B cell (primary cell): Measurements from ENCODE around the gene ST8SIA6. TPM values are rescaled to one million over a fixed set of nuclear protein-coding genes. Genes with fewer than 3 reads are reported as not detected.

Experiments
- ATAC-seq: fragments of 200-7000 bp; cut with Tn5 transposase; one replicate; pipeline ENCODE4 v1.10.0; 2021; ENCODE audit warnings: low read depth, mild to moderate bottlenecking, moderate number of reproducible peaks, moderate library complexity
- CTCF ChIA-PET: fragments of 350-600 bp; sonication (Branson Sonifier 250); formaldehyde crosslinking; loops from one replicate; lab custom pipeline; 2021; ENCODE audit warnings: antibody characterized with exemption, inconsistent platforms; lab: Charles Lee
- POLR2A ChIA-PET: fragments of 350-600 bp; sonication (Branson Sonifier 250); formaldehyde crosslinking; loops from one replicate; lab custom pipeline; 2021; ENCODE audit warnings: antibody characterized with exemption; lab: Charles Lee
- DNase-seq: peaks from one replicate; pipeline ENCODE4 v3.0.0; 2013
- H2AFZ ChIP-seq: 2 replicates; pipeline ENCODE4 v1.6.1; 2012; ENCODE audit warnings: mild to moderate bottlenecking, low read depth, low read length; ENCODE audit not compliant: insufficient read depth, poor library complexity, severe bottlenecking
- H3K27ac ChIP-seq, 2 donors: 1 replicate in 1 of 2; 2 replicates in 1 of 2; pipeline ENCODE4 v1.5.1; 2012 to 2013; ENCODE audit warnings: low read length in 2 of 2, mild to moderate bottlenecking in 2 of 2, moderate library complexity in 1 of 2
- H3K27me3 ChIP-seq, 4 experiments: fragments of 200-600 bp in 1 of 4; sonication (generic) in 1 of 4; replicated peaks in 1 of 4; 1 replicate in 2 of 4; 2 replicates in 2 of 4; pipeline versions ENCODE4 v1.6.1 to v1.7.0; 2013 to 2016; ENCODE audit warnings: low read length in 3 of 4, mild to moderate bottlenecking in 2 of 4, mixed read lengths in 1 of 4, moderate library complexity in 1 of 4; ENCODE audit not compliant: insufficient read depth in 4 of 4, control insufficient read depth in 3 of 4; ENCODE audit errors: control extremely low read depth in 1 of 4
- H3K36me3 ChIP-seq, 2 experiments: replicated peaks in 1 of 2; 1 replicate in 1 of 2; 2 replicates in 1 of 2; pipeline versions ENCODE4 v1.6.1 to v1.7.1; 2013; ENCODE audit warnings: low read length in 1 of 2; ENCODE audit not compliant: insufficient read depth in 2 of 2, control insufficient read depth in 1 of 2; ENCODE audit errors: control extremely low read depth in 1 of 2, extremely low read depth in 1 of 2
- H3K4me1 ChIP-seq, 2 donors: fragments of 200-600 bp in 1 of 2; sonication (generic) in 1 of 2; 1 replicate in 1 of 2; 2 replicates in 1 of 2; pipeline versions ENCODE4 v1.5.1 to v1.6.1; 2013 to 2017; ENCODE audit warnings: low read length in 2 of 2; ENCODE audit not compliant: control insufficient read depth in 2 of 2, insufficient read depth in 2 of 2
- H3K4me2 ChIP-seq: replicated peaks from 2 replicates; pipeline ENCODE3; 2012; ENCODE audit warnings: mild to moderate bottlenecking, low read depth, low read length; ENCODE audit not compliant: poor library complexity, severe bottlenecking
- H3K4me3 ChIP-seq, 5 experiments: fragments of 200-600 bp in 1 of 5; sonication (generic) in 1 of 5; 1 replicate in 3 of 5; 2 replicates in 2 of 5; pipeline versions ENCODE4 v1.5.1 to v1.7.0; 2011 to 2016; ENCODE audit warnings: low read length in 4 of 5, mild to moderate bottlenecking in 4 of 5, low read depth in 2 of 5, control low read depth in 1 of 5, moderate library complexity in 1 of 5; ENCODE audit not compliant: insufficient read depth in 1 of 5; ENCODE audit errors: control extremely low read depth in 1 of 5, extremely low read depth in 1 of 5
- H3K79me2 ChIP-seq: fragments of 200-600 bp; sonication (generic); one replicate; pipeline ENCODE4 v1.6.0; 2016; ENCODE audit warnings: low read length; ENCODE audit not compliant: control insufficient read depth, insufficient read depth
- H3K9ac ChIP-seq: fragments of 200-600 bp; sonication (generic); 2 replicates; pipeline ENCODE4 v1.6.1; 2017; ENCODE audit warnings: mild to moderate bottlenecking, low read length, moderate library complexity
- H3K9me3 ChIP-seq, 3 donors: one replicate each; pipeline versions ENCODE4 v1.6.1 to v1.7.1; 2013; ENCODE audit warnings: low read length in 2 of 3; ENCODE audit not compliant: control insufficient read depth in 2 of 3, insufficient read depth in 1 of 3; ENCODE audit errors: control extremely low read depth in 1 of 3
- H4K20me1 ChIP-seq: 2 replicates; pipeline ENCODE4 v1.6.0; 2012; ENCODE audit warnings: mild to moderate bottlenecking, low read length; ENCODE audit not compliant: insufficient read depth, control insufficient read depth, poor library complexity, severe bottlenecking
- H3K27ac Mint-ChIP-seq: one replicate; pipeline ENCODE4 v1.8.0; 2021; ENCODE audit warnings: mixed read lengths
- H3K27me3 Mint-ChIP-seq: one replicate; pipeline ENCODE4 v1.8.0; 2021; ENCODE audit warnings: mixed read lengths
- H3K4me1 Mint-ChIP-seq: one replicate; pipeline ENCODE4 v1.8.0; 2021; ENCODE audit warnings: mixed read lengths
- H3K4me3 Mint-ChIP-seq: one replicate; pipeline ENCODE4 v1.8.0; 2021; ENCODE audit warnings: mixed read lengths
- H3K9me3 Mint-ChIP-seq: one replicate; pipeline ENCODE4 v1.8.0; 2022; ENCODE audit warnings: mixed read lengths; ENCODE audit not compliant: insufficient read depth
- EZH2 ChIP-seq: IDR thresholded peaks from 2 replicates; pipeline ENCODE4 v1.6.1; 2012; ENCODE audit warnings: borderline replicate concordance, low read depth, mild to moderate bottlenecking, moderate library complexity, low read length; ENCODE audit not compliant: insufficient read depth, poor library complexity, severe bottlenecking
- WGBS: methylation state at CpG from one replicate; pipeline ENCODE4 v1.1.5; 2013; ENCODE audit warnings: missing lambda C conversion rate; ENCODE audit not compliant: insufficient coverage; 5-methylcytosine and 5-hydroxymethylcytosine counted together
- intact Hi-C: fragments of 100-400 bp; cut with micrococcal nuclease; formaldehyde crosslinking; loops from one replicate; pipeline ENCODE4 v1.10.0; 2022
- polyA plus RNA-seq: library from polyadenylated mRNA; depleted of rRNA; stranded (reverse); fragments of >200 nt; gene quantifications from 2 replicates; pipeline ENCODE4 v1.2.3, GENCODE V29; 2012
- total RNA-seq, 2 donors: library from RNA; stranded (reverse); fragments of 120-200 nt in 1 of 2; gene quantifications; 1 replicate in 1 of 2; 2 replicates in 1 of 2; pipeline versions ENCODE4 v1.2.3 to v1.2.4, GENCODE V29; 2013 to 2022
- TF ChIP-seq, protein P1 (sequence below): fragments of 200-600 bp; IDR thresholded peaks from one replicate; pipeline ENCODE4 v1.8.0; 2022; ENCODE audit warnings: antibody characterized with exemption, mild to moderate bottlenecking

Gene ST8SIA6
- total and polyA plus RNA-seq, 2 donors (not counting 1 experiment from before 2014, with no cell fraction given): 0.04 TPM; not detected in 1

GRCh38 chr10:17348501-17349349, 105.7 kb downstream of the ST8SIA6 start:
- Histone ChIP-seq H3K9me3 (no peaks in the 10 kb centered on the region), H3K4me3 (no peak overlapping the region), H3K79me2 (no peaks in the 10 kb centered on the region), H3K4me1 (no peaks in the 10 kb centered on the region), H2AFZ (no peak overlapping the region), H3K27ac (no peak overlapping the region), H4K20me1 (no peaks in the 10 kb centered on the region), H3K4me2 (no peak overlapping the region), H3K27me3 (no peaks in the 10 kb centered on the region), H3K9ac (no peak overlapping the region), H3K36me3 (no peaks in the 10 kb centered on the region)
- TF ChIP-seq, protein P1, sequence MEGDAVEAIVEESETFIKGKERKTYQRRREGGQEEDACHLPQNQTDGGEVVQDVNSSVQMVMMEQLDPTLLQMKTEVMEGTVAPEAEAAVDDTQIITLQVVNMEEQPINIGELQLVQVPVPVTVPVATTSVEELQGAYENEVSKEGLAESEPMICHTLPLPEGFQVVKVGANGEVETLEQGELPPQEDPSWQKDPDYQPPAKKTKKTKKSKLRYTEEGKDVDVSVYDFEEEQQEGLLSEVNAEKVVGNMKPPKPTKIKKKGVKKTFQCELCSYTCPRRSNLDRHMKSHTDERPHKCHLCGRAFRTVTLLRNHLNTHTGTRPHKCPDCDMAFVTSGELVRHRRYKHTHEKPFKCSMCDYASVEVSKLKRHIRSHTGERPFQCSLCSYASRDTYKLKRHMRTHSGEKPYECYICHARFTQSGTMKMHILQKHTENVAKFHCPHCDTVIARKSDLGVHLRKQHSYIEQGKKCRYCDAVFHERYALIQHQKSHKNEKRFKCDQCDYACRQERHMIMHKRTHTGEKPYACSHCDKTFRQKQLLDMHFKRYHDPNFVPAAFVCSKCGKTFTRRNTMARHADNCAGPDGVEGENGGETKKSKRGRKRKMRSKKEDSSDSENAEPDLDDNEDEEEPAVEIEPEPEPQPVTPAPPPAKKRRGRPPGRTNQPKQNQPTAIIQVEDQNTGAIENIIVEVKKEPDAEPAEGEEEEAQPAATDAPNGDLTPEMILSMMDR: no peak
- no peak for TF ChIP-seq EZH2
- ChIA-PET POLR2A (no interaction called here), CTCF (no interaction called here)
- Mint-ChIP-seq H3K4me3 (no peak overlapping the region), H3K27ac (no peak overlapping the region), H3K9me3 (no peaks in the 10 kb centered on the region), H3K27me3 (peaks cover 12% of the 10 kb centered on the region), H3K4me1 (no peaks in the 10 kb centered on the region)
- DNase-seq: no peak
- WGBS: 84% methylated on average over 15 of the region's 21 CpGs
- intact Hi-C loops: no loop called here
- no peak for ATAC-seq

DNA sequence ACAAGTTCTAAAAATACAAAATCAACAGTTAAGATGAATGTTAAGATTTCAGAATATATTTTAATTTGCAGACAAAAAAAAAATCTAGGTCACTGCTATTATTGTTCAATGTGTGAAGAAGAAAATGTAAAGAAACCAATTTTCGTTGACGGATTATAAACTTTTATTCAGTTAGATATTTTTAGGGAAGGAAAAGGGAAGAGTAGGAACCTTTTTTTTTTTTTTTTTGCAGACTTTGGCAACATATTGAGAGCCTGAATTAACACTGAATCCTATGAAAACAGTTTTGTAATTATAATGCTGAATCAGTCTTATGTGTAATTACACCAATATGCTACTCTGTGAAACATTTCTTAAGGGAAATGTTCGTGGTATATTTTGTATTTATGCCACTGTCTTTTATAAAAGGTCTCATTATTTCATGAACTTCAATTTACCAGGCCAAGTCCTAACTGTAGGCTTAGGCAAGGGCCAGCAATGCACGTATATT, 106.3 kb downstream of the ST8SIA6 start:
- H3K9me3 Mint-ChIP-seq: no peaks in the 10 kb centered on the region
- H3K4me1 ChIP-seq: no peaks in the 10 kb centered on the region
- ChIA-PET POLR2A (no interaction called here), CTCF (no interaction called here)
- H3K9me3 ChIP-seq: no peaks in the 10 kb centered on the region
- H3K27me3 Mint-ChIP-seq: peaks cover 12% of the 10 kb centered on the region
- H3K4me3 ChIP-seq: no peak overlapping the region
- no peaks in the 10 kb centered on the region for H3K79me2 ChIP-seq
- DNase-seq: no peak
- no peaks in the 10 kb centered on the region for H4K20me1 ChIP-seq
- H3K9ac ChIP-seq: no peak overlapping the region
- no peak for ATAC-seq
- TF ChIP-seq EZH2: no peak
- TF ChIP-seq, protein P1: no peak
- H3K36me3 ChIP-seq: no peaks in the 10 kb centered on the region
- no peak overlapping the region for H3K4me2 ChIP-seq
- no peak overlapping the region for H2AFZ ChIP-seq
- no peak overlapping the region for H3K27ac Mint-ChIP-seq
- peaks cover 0 to under 1% (median 0%) of the 10 kb centered on the region in 4 experiments for H3K27me3 ChIP-seq
- no peak overlapping the region for H3K4me3 Mint-ChIP-seq
- H3K27ac ChIP-seq: no peak overlapping the region
- WGBS: 100% methylated on average over 1 of the region's 4 CpGs
- no peaks in the 10 kb centered on the region for H3K4me1 Mint-ChIP-seq
- intact Hi-C loops: no loop called here
